Parathyroid adenoma (tissue), 2 donors: Measurements from ENCODE around the gene VSIR.

Experiments used
- H2AFZ ChIP-seq: fragments of 300-600 bp; sonication (generic); one replicate; pipeline ENCODE4 v1.7.0; 2017; ENCODE audit warnings: antibody characterized with exemption, mild to moderate bottlenecking
- H3K27ac ChIP-seq: fragments of 300-600 bp; sonication (generic); one replicate; pipeline ENCODE4 v1.7.0; 2017
- H3K27me3 ChIP-seq: fragments of 300-600 bp; sonication (generic); one replicate; pipeline ENCODE4 v1.7.0; 2017; ENCODE audit warnings: low read length; ENCODE audit not compliant: control insufficient read depth, insufficient read depth
- H3K36me3 ChIP-seq: fragments of 300-600 bp; sonication (generic); one replicate; pipeline ENCODE4 v1.7.0; 2017; ENCODE audit warnings: low read length; ENCODE audit not compliant: control insufficient read depth, insufficient read depth
- H3K4me1 ChIP-seq: fragments of 300-600 bp; sonication (generic); one replicate; pipeline ENCODE4 v1.7.0; 2017; ENCODE audit warnings: control low read depth
- H3K4me2 ChIP-seq: fragments of 300-600 bp; sonication (generic); one replicate; pipeline ENCODE4 v1.7.0; 2017; ENCODE audit warnings: low read length
- H3K4me3 ChIP-seq: fragments of 300-600 bp; sonication (generic); one replicate; pipeline ENCODE4 v1.7.0; 2017; ENCODE audit warnings: low read depth, low read length
- H3K79me2 ChIP-seq: fragments of 300-600 bp; sonication (generic); one replicate; pipeline ENCODE4 v1.7.0; 2017; ENCODE audit warnings: control low read depth
- H3K9ac ChIP-seq: fragments of 300-600 bp; sonication (generic); one replicate; pipeline ENCODE4 v1.7.0; 2017; ENCODE audit warnings: mild to moderate bottlenecking
- H3K9me3 ChIP-seq: fragments of 300-600 bp; sonication (generic); one replicate; pipeline ENCODE4 v1.7.0; 2017; ENCODE audit warnings: low read length; ENCODE audit not compliant: control insufficient read depth
- CTCF ChIP-seq: fragments of 300-600 bp; sonication (generic); IDR thresholded peaks from one replicate; pipeline ENCODE4 v1.7.0; 2017; ENCODE audit warnings: antibody characterized with exemption, mild to moderate bottlenecking
- donor health status: primary hyperparathyroidism.

The VSIR gene

GRCh38 chr10:71807557-71808510, 34.5 kb upstream of the VSIR start:
- Histone ChIP-seq H3K4me2 (no peak overlapping the region), H3K4me3 (no peak overlapping the region), H3K27me3 (no peaks in the 10 kb centered on the region), H3K27ac (no peak overlapping the region), H3K36me3 (no peaks in the 10 kb centered on the region), H3K9me3 (no peaks in the 10 kb centered on the region), H3K79me2 (no peaks in the 10 kb centered on the region), H2AFZ (no peak overlapping the region), H3K9ac (no peak overlapping the region), H3K4me1 (peaks cover 10% of the 10 kb centered on the region)
- no peak for TF ChIP-seq CTCF

GRCh38 chr10:71806704-71807556, 33.6 kb upstream of the VSIR start:
- Histone ChIP-seq H2AFZ (no peak overlapping the region), H3K4me3 (no peak overlapping the region), H3K9me3 (no peaks in the 10 kb centered on the region), H3K9ac (no peak overlapping the region), H3K4me2 (no peak overlapping the region), H3K36me3 (no peaks in the 10 kb centered on the region), H3K79me2 (no peaks in the 10 kb centered on the region), H3K27ac (no peak overlapping the region), H3K4me1 (peaks cover 1% of the 10 kb centered on the region), H3K27me3 (no peaks in the 10 kb centered on the region)
- TF ChIP-seq CTCF = no peak

GRCh38 chr10:71805776-71806703, 32.7 kb upstream of the VSIR start:
- H3K79me2 ChIP-seq = no peaks in the 10 kb centered on the region
- H3K9me3 ChIP-seq = no peaks in the 10 kb centered on the region
- no peak overlapping the region for H2AFZ ChIP-seq
- H3K27me3 ChIP-seq = no peaks in the 10 kb centered on the region
- H3K36me3 ChIP-seq = no peaks in the 10 kb centered on the region
- no peaks in the 10 kb centered on the region for H3K4me1 ChIP-seq
- H3K9ac ChIP-seq = no peak overlapping the region
- no peak overlapping the region for H3K27ac ChIP-seq
- H3K4me2 ChIP-seq = no peak overlapping the region
- TF ChIP-seq CTCF = no peak
- no peak overlapping the region for H3K4me3 ChIP-seq

GRCh38 chr10:71804077-71804476, 30.8 kb upstream of the VSIR start:
- H2AFZ ChIP-seq = no peak overlapping the region
- H3K9ac ChIP-seq = no peak overlapping the region
- no peak for TF ChIP-seq CTCF
- no peak overlapping the region for H3K4me2 ChIP-seq
- H3K4me3 ChIP-seq = no peak overlapping the region
- no peaks in the 10 kb centered on the region for H3K36me3 ChIP-seq
- H3K4me1 ChIP-seq = no peaks in the 10 kb centered on the region
- no peaks in the 10 kb centered on the region for H3K79me2 ChIP-seq
- H3K9me3 ChIP-seq = no peaks in the 10 kb centered on the region
- no peak overlapping the region for H3K27ac ChIP-seq
- no peaks in the 10 kb centered on the region for H3K27me3 ChIP-seq
